GM19467 (cell line): Measurements from ENCODE around the gene IFT80.

Experiments used
- ATAC-seq: cut with Tn5 transposase; IDR thresholded peaks from one replicate; pipeline ENCODE4 v1.9.1; 2021; ENCODE audit warnings: mild to moderate bottlenecking, moderate library complexity; ENCODE audit not compliant: unreplicated experiment

IFT80 gene

DNA sequence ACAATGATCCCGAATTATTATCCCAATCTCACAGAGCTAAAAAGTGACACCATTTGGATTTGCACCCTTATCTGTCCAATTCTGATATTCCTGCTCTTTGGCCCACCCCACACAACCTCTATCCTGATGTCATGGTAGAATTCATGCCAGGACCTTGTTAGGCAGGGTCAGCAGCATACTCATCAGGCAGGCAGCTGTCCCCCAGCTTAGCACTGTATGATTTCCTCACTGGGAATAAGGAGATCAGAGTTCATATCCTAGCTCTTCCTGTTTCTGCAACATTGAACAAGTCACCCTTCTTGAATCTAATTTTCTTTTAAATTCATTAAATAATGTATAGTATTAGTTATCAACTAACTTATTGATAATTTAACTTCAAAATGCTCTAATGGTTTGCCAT lies 185.8 kb downstream of the IFT80 start:
- ATAC-seq = no peak

DNA sequence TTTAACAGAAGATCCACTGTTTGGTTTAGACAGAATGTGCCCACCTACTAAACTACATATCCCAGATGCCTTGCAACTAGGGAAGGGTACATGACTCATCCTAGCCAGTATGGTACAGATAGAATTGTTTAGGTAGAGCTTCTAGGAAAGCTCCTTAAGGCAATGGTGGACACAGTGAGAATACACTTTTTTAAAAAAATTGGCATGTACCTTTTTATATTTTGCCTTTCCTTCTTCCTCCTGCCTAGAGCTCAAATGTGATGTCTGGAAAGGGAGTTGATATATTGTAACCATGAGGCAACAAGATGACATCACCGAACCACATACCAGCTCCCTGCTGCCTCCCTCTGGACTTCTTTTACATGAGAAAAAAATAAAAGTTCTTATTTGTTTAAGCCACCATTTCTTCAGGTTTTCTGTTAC lies 188.2 kb downstream of the IFT80 start:
- no peak for ATAC-seq

DNA sequence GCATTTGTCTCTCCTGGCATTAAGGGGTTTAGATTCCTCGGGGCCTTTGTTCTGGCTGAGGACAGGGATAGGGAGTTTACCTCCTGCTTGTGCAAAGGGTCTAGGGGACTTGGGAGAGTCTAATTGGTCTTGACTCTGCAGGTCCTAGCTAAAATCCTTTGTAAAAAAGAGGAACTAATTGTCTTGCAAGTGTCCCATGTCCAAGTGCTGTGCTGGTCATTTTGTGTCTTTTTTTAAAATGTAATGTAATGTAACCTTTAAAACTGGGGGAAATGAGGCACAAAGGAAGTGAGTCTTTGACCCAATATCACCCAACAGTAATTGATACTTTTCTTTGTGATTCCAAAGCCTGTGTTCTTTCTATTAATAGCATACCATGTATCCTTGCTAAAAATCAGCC lies 188.7 kb downstream of the IFT80 start:
- no peak for ATAC-seq
